Measurements from ENCODE around the gene UBAC2. TPM values are rescaled to one million over a fixed set of nuclear protein-coding genes. Genes with fewer than 3 reads are reported as not detected.

The UBAC2 gene
- total RNA-seq, 2 experiments from 2014 or later, result 26.8 to 28.5 TPM

GRCh38 chr13:99393791-99394735 is 193.4 kb downstream of the UBAC2 start:
- H2AFZ ChIP-seq (ENCODE audit: low read length), result no peak overlapping the region
- CTCF ChIA-PET (ENCODE audit: unreplicated experiment), result no interaction called here
- no peaks in the 10 kb centered on the region for H3K4me1 ChIP-seq (ENCODE audit: insufficient read depth, low read length, poor library complexity, severe bottlenecking)
- H3K9me2 ChIP-seq (ENCODE audit: insufficient read depth, low read length), result no peaks in the 10 kb centered on the region
- H3K9me3 ChIP-seq (ENCODE audit: low read length), result no peaks in the 10 kb centered on the region
- H3K36me3 ChIP-seq (ENCODE audit: insufficient read depth, low read length), result no peaks in the 10 kb centered on the region
- no TSS peak for BruUV-seq (replicated peaks)
- intact Hi-C loops (cut with micrococcal nuclease; ENCODE audit: unreplicated experiment), result no loop called here
- no peaks in the 10 kb centered on the region for H3K79me2 ChIP-seq (ENCODE audit: insufficient read depth, low read depth, low read length)
- H4K20me1 ChIP-seq (ENCODE audit: insufficient read depth, low read length), result no peaks in the 10 kb centered on the region
- H3K4me3 ChIP-seq (ENCODE audit: low read depth, low read length, poor library complexity, severe bottlenecking), result no peak overlapping the region
- POLR2A ChIA-PET, result no interaction called here
- no peak overlapping the region for H3K4me2 ChIP-seq (ENCODE audit: low read length)
- no peak for DNase-seq (ENCODE audit: low spot score)
- no peak overlapping the region for H3K27ac ChIP-seq (ENCODE audit: low read depth, low read length, poor library complexity, severe bottlenecking)
- TF ChIP-seq CTCF (conservative IDR thresholded peaks at IDR 0.05; ENCODE audit: low read length), result no peak
- no peak for TF ChIP-seq EZH2phosphoT487 (IDR thresholded peaks at IDR 0.05; ENCODE audit: borderline replicate concordance, low read depth, low read length)

DNA sequence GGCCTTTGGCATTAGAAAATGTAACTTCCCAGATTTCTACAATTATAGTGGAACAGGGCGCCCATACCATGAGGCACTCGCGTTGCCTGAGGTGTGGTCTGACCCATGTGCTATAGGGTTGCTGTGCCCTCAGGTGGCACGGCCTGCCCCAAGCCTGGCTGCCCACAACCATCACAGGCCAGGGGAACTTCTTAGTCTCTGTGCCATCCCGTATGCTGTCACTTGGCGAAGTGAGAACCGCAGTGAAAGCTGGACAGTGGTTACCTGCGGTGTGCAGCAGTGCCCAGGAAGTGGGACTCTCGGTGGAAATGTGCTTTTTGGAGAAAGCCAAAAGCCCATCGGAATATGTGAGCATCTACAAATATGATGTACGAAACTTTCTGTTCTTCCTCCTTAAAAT is 194.8 kb downstream of the UBAC2 start:
- POLR2A ChIA-PET, result no interaction called here

More for the DNA sequence above, 194.8 kb downstream of the UBAC2 start:
- Histone ChIP-seq H3K9me3 (ENCODE audit: low read length) (no peaks in the 10 kb centered on the region), H3K79me2 (ENCODE audit: insufficient read depth, low read depth, low read length) (no peaks in the 10 kb centered on the region), H4K20me1 (ENCODE audit: insufficient read depth, low read length) (no peaks in the 10 kb centered on the region), H2AFZ (ENCODE audit: low read length) (no peak overlapping the region), H3K27ac (ENCODE audit: low read depth, low read length, poor library complexity, severe bottlenecking) (no peak overlapping the region), H3K9me2 (ENCODE audit: insufficient read depth, low read length) (no peaks in the 10 kb centered on the region), H3K4me3 (ENCODE audit: low read depth, low read length, poor library complexity, severe bottlenecking) (no peak overlapping the region), H3K36me3 (ENCODE audit: insufficient read depth, low read length) (no peaks in the 10 kb centered on the region), H3K4me2 (ENCODE audit: low read length) (no peak overlapping the region), H3K4me1 (ENCODE audit: insufficient read depth, low read length, poor library complexity, severe bottlenecking) (no peaks in the 10 kb centered on the region)
- intact Hi-C loops (cut with micrococcal nuclease; ENCODE audit: unreplicated experiment), result no loop called here
- TF ChIP-seq CTCF (conservative IDR thresholded peaks at IDR 0.05; ENCODE audit: low read length), result no peak
- no peak for TF ChIP-seq EZH2phosphoT487 (IDR thresholded peaks at IDR 0.05; ENCODE audit: borderline replicate concordance, low read depth, low read length)
- no TSS peak for BruUV-seq (replicated peaks)
- CTCF ChIA-PET (ENCODE audit: unreplicated experiment), result no interaction called here
- no peak for DNase-seq (ENCODE audit: low spot score)

Data from OCI-LY7 (cell line).